Neural progenitor cell (in vitro differentiated cells): ENCODE measurements around the gene NAPA. TPM values are rescaled to one million over a fixed set of nuclear protein-coding genes. Genes with fewer than 3 reads are reported as not detected.

Experiments
- DNase-seq: peaks from one replicate; pipeline ENCODE4 v3.0.0-alpha.2; 2016; ENCODE audit warnings: low spot score
- H2AFZ ChIP-seq: fragments of 200-600 bp; sonication (generic); replicated peaks from 2 replicates; pipeline ENCODE4 v1.6.1; 2016; ENCODE audit warnings: antibody characterized with exemption
- H3F3A ChIP-seq: fragments of 200-600 bp; sonication (generic); 2 replicates; pipeline ENCODE4 v1.6.1; 2016; ENCODE audit warnings: antibody characterized with exemption, low read depth
- H3K27ac ChIP-seq: fragments of 200-600 bp; sonication (generic); 2 replicates; pipeline ENCODE4 v1.5.1; 2016; ENCODE audit warnings: mild to moderate bottlenecking
- H3K27me3 ChIP-seq: fragments of 200-600 bp; sonication (generic); 2 replicates; pipeline ENCODE4 v1.6.1; 2016; ENCODE audit warnings: mild to moderate bottlenecking, moderate library complexity
- H3K36me3 ChIP-seq: fragments of 200-600 bp; sonication (generic); 2 replicates; pipeline ENCODE4 v1.5.1; 2016
- H3K4me1 ChIP-seq: fragments of 200-600 bp; sonication (generic); 2 replicates; pipeline ENCODE4 v1.6.1; 2016; ENCODE audit warnings: mixed run types
- H3K4me2 ChIP-seq: fragments of 200-600 bp; sonication (generic); 2 replicates; pipeline ENCODE4 v1.6.1; 2016
- H3K4me3 ChIP-seq: fragments of 200-600 bp; sonication (generic); 2 replicates; pipeline ENCODE4 v1.5.1; 2016
- H3K79me2 ChIP-seq: fragments of 200-600 bp; sonication (generic); 2 replicates; pipeline ENCODE4 v1.6.1; 2016; ENCODE audit warnings: low read depth
- H3K9ac ChIP-seq: fragments of 200-600 bp; sonication (generic); 2 replicates; pipeline ENCODE4 v1.6.1; 2016
- H3K9me3 ChIP-seq: fragments of 200-600 bp; sonication (generic); 2 replicates; pipeline ENCODE4 v1.5.1; 2016; ENCODE audit warnings: low read depth
- H4K20me1 ChIP-seq: fragments of 200-600 bp; sonication (generic); 2 replicates; pipeline ENCODE4 v1.6.1; 2016; ENCODE audit warnings: low read depth
- H3K27ac Mint-ChIP-seq: 3 replicates; pipeline ENCODE4 v1.8.0; 2021; ENCODE audit warnings: mixed read lengths
- H3K27me3 Mint-ChIP-seq: 2 replicates; pipeline ENCODE4 v1.8.0; 2022; ENCODE audit warnings: low read depth, mild to moderate bottlenecking, inconsistent platforms, moderate library complexity, mixed read lengths; ENCODE audit not compliant: insufficient read depth
- H3K36me3 Mint-ChIP-seq: 3 replicates; pipeline ENCODE4 v1.8.0; 2021; ENCODE audit warnings: mixed read lengths
- H3K4me1 Mint-ChIP-seq: 3 replicates; pipeline ENCODE4 v1.8.0; 2021; ENCODE audit warnings: mixed read lengths
- H3K4me3 Mint-ChIP-seq: 3 replicates; pipeline ENCODE4 v1.8.0; 2021; ENCODE audit warnings: mild to moderate bottlenecking, moderate library complexity, mixed read lengths
- H3K9me3 Mint-ChIP-seq: 3 replicates; pipeline ENCODE4 v1.8.0; 2020; ENCODE audit warnings: mixed read lengths
- CTCF ChIP-seq: fragments of 200-600 bp; sonication (generic); IDR thresholded peaks from 2 replicates; pipeline ENCODE4 v1.5.1; 2017; ENCODE audit warnings: antibody characterized with exemption, mild to moderate bottlenecking
- EZH2 ChIP-seq: fragments of 200-600 bp; sonication (generic); IDR thresholded peaks from 2 replicates; pipeline ENCODE4 v1.6.1; 2017; ENCODE audit warnings: antibody characterized with exemption, mild to moderate bottlenecking, moderate library complexity
- EZH2phosphoT487 ChIP-seq: fragments of 200-600 bp; sonication (generic); IDR thresholded peaks from 2 replicates; pipeline ENCODE4 v1.6.1; 2017; ENCODE audit warnings: antibody characterized with exemption
- total RNA-seq: library from RNA; depleted of rRNA; stranded (reverse); fragments of >200 nt; gene quantifications from 2 replicates; pipeline ENCODE4 v1.2.3, GENCODE V29; 2015; ENCODE audit warnings: low replicate concordance

NAPA gene
- total RNA-seq, 1 donor from 2014 or later: 30.2 TPM

DNA sequence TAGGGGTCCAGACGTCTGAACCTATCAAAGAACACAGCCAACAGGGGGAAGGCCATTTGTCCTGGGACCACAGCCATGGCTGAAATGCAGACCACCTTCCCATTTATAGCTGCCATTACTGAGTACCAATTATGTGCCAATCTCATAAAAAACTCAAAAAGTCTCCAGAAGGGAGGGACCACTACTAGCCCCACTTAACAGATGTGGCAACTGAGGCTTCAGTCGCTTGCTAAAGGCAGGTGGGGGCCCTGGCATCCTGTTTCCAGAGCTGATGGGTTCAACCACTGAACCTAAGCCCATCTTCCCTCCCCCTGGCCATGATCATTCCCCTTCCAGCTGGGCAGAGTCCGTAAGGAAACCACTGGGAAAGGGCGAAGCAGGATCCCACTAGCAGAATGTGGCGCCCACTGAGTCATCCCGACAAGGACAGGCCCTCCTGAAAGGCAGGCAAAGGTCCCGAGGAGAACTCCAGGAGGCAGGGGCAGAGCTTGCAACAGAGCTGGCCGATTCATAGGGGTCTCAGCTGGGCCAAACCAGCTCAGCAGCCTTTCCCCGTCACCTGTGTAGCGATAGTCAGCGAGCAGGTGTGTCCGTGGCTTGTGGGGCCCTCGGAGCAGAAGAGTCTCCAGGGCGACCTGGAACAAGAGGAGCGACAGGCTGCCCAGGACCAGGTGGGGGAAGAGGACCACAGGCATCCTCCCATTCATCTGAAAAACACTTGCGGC, 14.3 kb upstream of the NAPA start:
- H3K27me3 Mint-ChIP-seq: peaks cover 6% of the 10 kb centered on the region
- no peaks in the 10 kb centered on the region for H3K9me3 ChIP-seq
- H3K27me3 ChIP-seq: no peaks in the 10 kb centered on the region
- no peak overlapping the region for H3K27ac Mint-ChIP-seq
- H3K9me3 Mint-ChIP-seq: no peaks in the 10 kb centered on the region
- H3K4me2 ChIP-seq: no peak overlapping the region
- no peak overlapping the region for H3K4me3 ChIP-seq
- no peak overlapping the region for H3K27ac ChIP-seq
- H3K36me3 Mint-ChIP-seq: no peaks in the 10 kb centered on the region
- no peaks in the 10 kb centered on the region for H4K20me1 ChIP-seq
- no peak overlapping the region for H3K9ac ChIP-seq
- H3K4me1 Mint-ChIP-seq: no peaks in the 10 kb centered on the region
- no peaks in the 10 kb centered on the region for H3K79me2 ChIP-seq
- no peaks in the 10 kb centered on the region for H3K36me3 ChIP-seq
- H3K4me3 Mint-ChIP-seq: no peak overlapping the region
- DNase-seq: no peak
- no peak for TF ChIP-seq EZH2phosphoT487
- no peaks in the 10 kb centered on the region for H3F3A ChIP-seq
- no peak overlapping the region for H2AFZ ChIP-seq
- H3K4me1 ChIP-seq: no peaks in the 10 kb centered on the region

DNA sequence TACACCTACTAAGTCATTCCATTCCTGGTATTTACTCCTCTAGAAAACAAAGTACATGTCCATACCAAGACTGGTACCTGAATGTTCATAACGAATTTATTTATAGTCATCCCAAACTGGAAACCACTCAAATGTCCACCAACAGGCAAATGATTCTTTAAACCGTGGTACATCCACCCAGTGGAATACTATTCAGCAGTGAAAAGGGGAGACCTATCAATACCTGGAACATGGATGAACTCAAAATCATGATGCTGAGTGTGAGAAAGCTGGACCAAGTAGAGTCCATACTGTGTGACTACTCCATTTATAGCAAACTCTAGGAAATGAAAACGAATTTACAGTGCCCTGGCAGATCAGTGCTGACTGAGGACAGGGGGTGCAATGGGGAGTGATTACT, 11.9 kb upstream of the NAPA start:
- no peak for DNase-seq
- Histone ChIP-seq H3F3A (no peaks in the 10 kb centered on the region), H3K4me3 (no peak overlapping the region), H3K27me3 (no peaks in the 10 kb centered on the region), H3K9ac (no peak overlapping the region), H3K4me2 (no peak overlapping the region), H4K20me1 (no peaks in the 10 kb centered on the region), H3K4me1 (no peaks in the 10 kb centered on the region), H3K79me2 (no peaks in the 10 kb centered on the region), H3K36me3 (no peaks in the 10 kb centered on the region), H3K9me3 (no peaks in the 10 kb centered on the region), H3K27ac (no peak overlapping the region), H2AFZ (no peak overlapping the region)
- no peak overlapping the region for H3K4me3 Mint-ChIP-seq
- no peak overlapping the region for H3K27ac Mint-ChIP-seq
- peaks cover 4% of the 10 kb centered on the region for H3K4me1 Mint-ChIP-seq
- no peaks in the 10 kb centered on the region for H3K36me3 Mint-ChIP-seq
- no peaks in the 10 kb centered on the region for H3K27me3 Mint-ChIP-seq
- H3K9me3 Mint-ChIP-seq: no peaks in the 10 kb centered on the region
- no peak for TF ChIP-seq EZH2phosphoT487
- no peak for TF ChIP-seq CTCF
- no peak for TF ChIP-seq EZH2

GRCh38 chr19:47523473-47523872, 8.6 kb upstream of the NAPA start:
- Histone ChIP-seq H3K4me3 (no peak overlapping the region), H3K4me2 (no peak overlapping the region), H3K9me3 (no peaks in the 10 kb centered on the region), H3F3A (no peaks in the 10 kb centered on the region), H3K27me3 (no peaks in the 10 kb centered on the region), H3K27ac (no peak overlapping the region), H3K4me1 (no peaks in the 10 kb centered on the region), H4K20me1 (no peaks in the 10 kb centered on the region), H3K9ac (no peak overlapping the region), H3K36me3 (no peaks in the 10 kb centered on the region), H2AFZ (no peak overlapping the region), H3K79me2 (no peaks in the 10 kb centered on the region)
- H3K4me3 Mint-ChIP-seq: no peak overlapping the region
- peaks cover 12% of the 10 kb centered on the region for H3K4me1 Mint-ChIP-seq
- H3K9me3 Mint-ChIP-seq: no peaks in the 10 kb centered on the region
- H3K27me3 Mint-ChIP-seq: peaks cover 7% of the 10 kb centered on the region
- TF ChIP-seq CTCF (no peak), EZH2phosphoT487 (no peak), EZH2 (no peak)
- DNase-seq: no peak
- no peaks in the 10 kb centered on the region for H3K36me3 Mint-ChIP-seq
- peak overlapping the region; percentile 72 for H3K27ac Mint-ChIP-seq

GRCh38 chr19:47521473-47522180, 6.8 kb upstream of the NAPA start:
- H2AFZ ChIP-seq: no peak overlapping the region
- no peaks in the 10 kb centered on the region for H3K36me3 Mint-ChIP-seq
- no peak overlapping the region for H3K27ac ChIP-seq
- H3K27me3 ChIP-seq: no peaks in the 10 kb centered on the region
- TF ChIP-seq CTCF (no peak), EZH2phosphoT487 (no peak), EZH2 (no peak)
- no peaks in the 10 kb centered on the region for H4K20me1 ChIP-seq
- H3K9ac ChIP-seq: no peak overlapping the region
- DNase-seq: no peak
- H3K36me3 ChIP-seq: no peaks in the 10 kb centered on the region
- no peak overlapping the region for H3K27ac Mint-ChIP-seq
- H3K9me3 Mint-ChIP-seq: no peaks in the 10 kb centered on the region
- H3K79me2 ChIP-seq: no peaks in the 10 kb centered on the region
- no peaks in the 10 kb centered on the region for H3F3A ChIP-seq
- H3K27me3 Mint-ChIP-seq: peaks cover 9% of the 10 kb centered on the region
- H3K9me3 ChIP-seq: no peaks in the 10 kb centered on the region
- no peaks in the 10 kb centered on the region for H3K4me1 ChIP-seq
- no peak overlapping the region for H3K4me2 ChIP-seq
- H3K4me3 ChIP-seq: no peak overlapping the region
- peaks cover 12% of the 10 kb centered on the region for H3K4me1 Mint-ChIP-seq
- H3K4me3 Mint-ChIP-seq: no peak overlapping the region
